Activated CD4-positive, alpha-beta T cell treated with anti-CD3 and anti-CD28 coated beads, Interleukin-2, Interleukin-4, amounts not matched to agents 100 ng/mL and 50 ng/mL, durations not matched to agents 16 hours and 8 hours (primary cell): ENCODE results near the gene PHKB.

ENCODE experiments used
- DNase-seq: peaks from one replicate; pipeline ENCODE4 v3.0.0-alpha.2; 2020; ENCODE audit warnings: low spot score

The PHKB gene

GRCh38 chr16:47731252-47731651 is 270.1 kb downstream of the PHKB start:
- DNase-seq, result no peak

GRCh38 chr16:47732122-47732521 is 271.0 kb downstream of the PHKB start:
- DNase-seq, result no peak

- peak; percentile 76 for DNase-seq
Observed at GRCh38 chr16:47732523-47733111, 271.5 kb downstream of the PHKB start.

- no peak for DNase-seq
Observed at GRCh38 chr16:47734081-47734857, 273.1 kb downstream of the PHKB start.

GRCh38 chr16:47734987-47735594 is 274.0 kb downstream of the PHKB start:
- DNase-seq, result no peak

GRCh38 chr16:47750371-47750770 is 289.2 kb downstream of the PHKB start:
- no peak for DNase-seq
